Measurements from ENCODE around the gene NKX2-1. TPM values are rescaled to one million over a fixed set of nuclear protein-coding genes. Genes with fewer than 3 reads are reported as not detected.

The NKX2-1 gene
- total and polyA plus RNA-seq, 2 of the 13 experiments (the other 11 are each of a cell fraction or from before 2014, with no cell fraction given): not detected

DNA sequence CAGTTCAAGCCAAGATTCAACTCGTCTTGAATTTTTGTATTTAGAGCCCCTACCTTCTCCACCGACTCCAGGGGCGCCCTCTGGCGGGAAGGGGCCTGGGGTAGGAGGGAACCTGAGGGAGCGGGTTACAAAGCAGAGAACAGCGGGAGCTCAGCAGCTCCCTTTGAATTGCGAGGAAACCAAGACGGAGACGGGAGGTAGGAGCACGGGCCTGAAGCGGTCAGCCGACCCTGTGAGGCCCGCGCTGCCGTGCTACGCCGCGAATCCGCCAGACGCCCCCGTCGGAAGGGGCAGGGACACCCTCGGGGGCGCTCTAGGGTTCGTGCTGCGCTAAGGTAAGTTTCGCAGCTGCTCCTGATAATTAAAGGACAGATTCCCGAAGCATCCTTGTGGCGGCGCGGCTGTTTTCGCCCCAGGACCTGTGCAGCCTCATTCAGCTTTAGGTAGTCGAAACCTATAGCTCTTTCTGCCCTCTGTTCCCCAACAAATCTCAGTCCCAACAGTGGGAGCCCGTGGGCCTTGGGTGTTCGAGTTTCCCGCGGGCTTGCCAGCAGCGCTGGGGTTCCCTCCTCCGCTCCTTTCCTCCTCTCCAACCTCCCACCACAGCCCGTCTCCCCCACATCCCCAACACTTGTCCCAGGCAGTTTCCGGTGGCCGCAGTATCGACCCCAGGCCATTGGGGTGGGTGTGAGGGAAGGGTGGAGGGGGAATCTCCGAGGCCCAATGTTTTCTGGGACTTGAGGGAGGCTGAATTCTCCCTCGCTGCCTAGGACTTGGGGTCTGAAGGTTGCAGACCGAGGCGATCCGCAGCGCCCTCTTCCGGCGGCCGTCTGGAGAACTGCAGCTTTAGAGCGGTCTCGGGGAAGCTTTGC, 5.1 kb upstream of the NKX2-1 start (continued):
- TF ChIP-seq, protein P1, sequence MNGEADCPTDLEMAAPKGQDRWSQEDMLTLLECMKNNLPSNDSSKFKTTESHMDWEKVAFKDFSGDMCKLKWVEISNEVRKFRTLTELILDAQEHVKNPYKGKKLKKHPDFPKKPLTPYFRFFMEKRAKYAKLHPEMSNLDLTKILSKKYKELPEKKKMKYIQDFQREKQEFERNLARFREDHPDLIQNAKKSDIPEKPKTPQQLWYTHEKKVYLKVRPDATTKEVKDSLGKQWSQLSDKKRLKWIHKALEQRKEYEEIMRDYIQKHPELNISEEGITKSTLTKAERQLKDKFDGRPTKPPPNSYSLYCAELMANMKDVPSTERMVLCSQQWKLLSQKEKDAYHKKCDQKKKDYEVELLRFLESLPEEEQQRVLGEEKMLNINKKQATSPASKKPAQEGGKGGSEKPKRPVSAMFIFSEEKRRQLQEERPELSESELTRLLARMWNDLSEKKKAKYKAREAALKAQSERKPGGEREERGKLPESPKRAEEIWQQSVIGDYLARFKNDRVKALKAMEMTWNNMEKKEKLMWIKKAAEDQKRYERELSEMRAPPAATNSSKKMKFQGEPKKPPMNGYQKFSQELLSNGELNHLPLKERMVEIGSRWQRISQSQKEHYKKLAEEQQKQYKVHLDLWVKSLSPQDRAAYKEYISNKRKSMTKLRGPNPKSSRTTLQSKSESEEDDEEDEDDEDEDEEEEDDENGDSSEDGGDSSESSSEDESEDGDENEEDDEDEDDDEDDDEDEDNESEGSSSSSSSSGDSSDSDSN (CRISPR knock-in tag; IDR thresholded peaks at IDR 0.05): peak; percentile 27; the same call in 1 of the 2 replicates
- TF ChIP-seq, protein P2, sequence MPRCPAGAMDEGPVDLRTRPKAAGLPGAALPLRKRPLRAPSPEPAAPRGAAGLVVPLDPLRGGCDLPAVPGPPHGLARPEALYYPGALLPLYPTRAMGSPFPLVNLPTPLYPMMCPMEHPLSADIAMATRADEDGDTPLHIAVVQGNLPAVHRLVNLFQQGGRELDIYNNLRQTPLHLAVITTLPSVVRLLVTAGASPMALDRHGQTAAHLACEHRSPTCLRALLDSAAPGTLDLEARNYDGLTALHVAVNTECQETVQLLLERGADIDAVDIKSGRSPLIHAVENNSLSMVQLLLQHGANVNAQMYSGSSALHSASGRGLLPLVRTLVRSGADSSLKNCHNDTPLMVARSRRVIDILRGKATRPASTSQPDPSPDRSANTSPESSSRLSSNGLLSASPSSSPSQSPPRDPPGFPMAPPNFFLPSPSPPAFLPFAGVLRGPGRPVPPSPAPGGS (CRISPR knock-in tag; IDR thresholded peaks at IDR 0.05): peak; percentile 4; the same call in 1 of the 2 replicates
- peak; percentile 58; the same call in 1 of the 2 replicates for TF ChIP-seq ZNF598 (CRISPR knock-in tag; IDR thresholded peaks at IDR 0.05; ENCODE audit: borderline replicate concordance)
- TF ChIP-seq ZFY (CRISPR knock-in tag; IDR thresholded peaks at IDR 0.05): peak; percentile 37; the same call in 1 of the 2 replicates
- TF ChIP-seq ZMYM4 (CRISPR knock-in tag; IDR thresholded peaks at IDR 0.05): no peak
- TF ChIP-seq, protein P3, sequence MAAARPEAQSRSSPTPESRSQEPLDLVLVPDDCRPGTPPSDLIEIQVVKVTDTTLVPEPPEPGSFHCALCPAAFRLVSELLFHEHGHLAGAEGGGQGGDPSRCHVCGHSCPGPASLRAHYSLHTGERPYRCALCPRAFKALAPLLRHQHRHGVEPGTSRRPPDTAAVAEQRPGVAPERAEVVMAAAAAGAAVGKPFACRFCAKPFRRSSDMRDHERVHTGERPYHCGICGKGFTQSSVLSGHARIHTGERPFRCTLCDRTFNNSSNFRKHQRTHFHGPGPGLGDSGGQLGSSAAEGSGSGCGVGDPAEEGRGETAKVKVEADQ (CRISPR knock-in tag; IDR thresholded peaks at IDR 0.05; ENCODE audit: borderline replicate concordance): 0 out of 2 replicates have a peak, but pooled peaks have one; percentile 64
- TF ChIP-seq, protein P4, sequence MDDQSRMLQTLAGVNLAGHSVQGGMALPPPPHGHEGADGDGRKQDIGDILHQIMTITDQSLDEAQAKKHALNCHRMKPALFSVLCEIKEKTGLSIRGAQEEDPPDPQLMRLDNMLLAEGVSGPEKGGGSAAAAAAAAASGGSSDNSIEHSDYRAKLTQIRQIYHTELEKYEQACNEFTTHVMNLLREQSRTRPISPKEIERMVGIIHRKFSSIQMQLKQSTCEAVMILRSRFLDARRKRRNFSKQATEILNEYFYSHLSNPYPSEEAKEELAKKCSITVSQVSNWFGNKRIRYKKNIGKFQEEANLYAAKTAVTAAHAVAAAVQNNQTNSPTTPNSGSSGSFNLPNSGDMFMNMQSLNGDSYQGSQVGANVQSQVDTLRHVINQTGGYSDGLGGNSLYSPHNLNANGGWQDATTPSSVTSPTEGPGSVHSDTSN (CRISPR knock-in tag; IDR thresholded peaks at IDR 0.05; ENCODE audit: borderline replicate concordance): no peak
- no peak; the same call in 1 of the 2 replicates for TF ChIP-seq DR1 (CRISPR knock-in tag; IDR thresholded peaks at IDR 0.05)
- no peak for TF ChIP-seq MIXL1 (CRISPR knock-in tag; IDR thresholded peaks at IDR 0.05)
- TF ChIP-seq, protein P5, sequence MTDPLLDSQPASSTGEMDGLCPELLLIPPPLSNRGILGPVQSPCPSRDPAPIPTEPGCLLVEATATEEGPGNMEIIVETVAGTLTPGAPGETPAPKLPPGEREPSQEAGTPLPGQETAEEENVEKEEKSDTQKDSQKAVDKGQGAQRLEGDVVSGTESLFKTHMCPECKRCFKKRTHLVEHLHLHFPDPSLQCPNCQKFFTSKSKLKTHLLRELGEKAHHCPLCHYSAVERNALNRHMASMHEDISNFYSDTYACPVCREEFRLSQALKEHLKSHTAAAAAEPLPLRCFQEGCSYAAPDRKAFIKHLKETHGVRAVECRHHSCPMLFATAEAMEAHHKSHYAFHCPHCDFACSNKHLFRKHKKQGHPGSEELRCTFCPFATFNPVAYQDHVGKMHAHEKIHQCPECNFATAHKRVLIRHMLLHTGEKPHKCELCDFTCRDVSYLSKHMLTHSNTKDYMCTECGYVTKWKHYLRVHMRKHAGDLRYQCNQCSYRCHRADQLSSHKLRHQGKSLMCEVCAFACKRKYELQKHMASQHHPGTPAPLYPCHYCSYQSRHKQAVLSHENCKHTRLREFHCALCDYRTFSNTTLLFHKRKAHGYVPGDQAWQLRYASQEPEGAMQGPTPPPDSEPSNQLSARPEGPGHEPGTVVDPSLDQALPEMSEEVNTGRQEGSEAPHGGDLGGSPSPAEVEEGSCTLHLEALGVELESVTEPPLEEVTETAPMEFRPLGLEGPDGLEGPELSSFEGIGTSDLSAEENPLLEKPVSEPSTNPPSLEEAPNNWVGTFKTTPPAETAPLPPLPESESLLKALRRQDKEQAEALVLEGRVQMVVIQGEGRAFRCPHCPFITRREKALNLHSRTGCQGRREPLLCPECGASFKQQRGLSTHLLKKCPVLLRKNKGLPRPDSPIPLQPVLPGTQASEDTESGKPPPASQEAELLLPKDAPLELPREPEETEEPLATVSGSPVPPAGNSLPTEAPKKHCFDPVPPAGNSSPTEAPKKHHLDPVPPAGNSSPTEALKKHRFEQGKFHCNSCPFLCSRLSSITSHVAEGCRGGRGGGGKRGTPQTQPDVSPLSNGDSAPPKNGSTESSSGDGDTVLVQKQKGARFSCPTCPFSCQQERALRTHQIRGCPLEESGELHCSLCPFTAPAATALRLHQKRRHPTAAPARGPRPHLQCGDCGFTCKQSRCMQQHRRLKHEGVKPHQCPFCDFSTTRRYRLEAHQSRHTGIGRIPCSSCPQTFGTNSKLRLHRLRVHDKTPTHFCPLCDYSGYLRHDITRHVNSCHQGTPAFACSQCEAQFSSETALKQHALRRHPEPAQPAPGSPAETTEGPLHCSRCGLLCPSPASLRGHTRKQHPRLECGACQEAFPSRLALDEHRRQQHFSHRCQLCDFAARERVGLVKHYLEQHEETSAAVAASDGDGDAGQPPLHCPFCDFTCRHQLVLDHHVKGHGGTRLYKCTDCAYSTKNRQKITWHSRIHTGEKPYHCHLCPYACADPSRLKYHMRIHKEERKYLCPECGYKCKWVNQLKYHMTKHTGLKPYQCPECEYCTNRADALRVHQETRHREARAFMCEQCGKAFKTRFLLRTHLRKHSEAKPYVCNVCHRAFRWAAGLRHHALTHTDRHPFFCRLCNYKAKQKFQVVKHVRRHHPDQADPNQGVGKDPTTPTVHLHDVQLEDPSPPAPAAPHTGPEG (CRISPR knock-in tag; IDR thresholded peaks at IDR 0.05): no peak
- TF ChIP-seq ZFP90 (CRISPR knock-in tag; IDR thresholded peaks at IDR 0.05; ENCODE audit: borderline replicate concordance): peak; percentile 55; the same call in 1 of the 2 replicates
- 0 out of 2 replicates have a peak, but pooled peaks have one; percentile 23 for TF ChIP-seq FOXP4 (CRISPR knock-in tag; IDR thresholded peaks at IDR 0.05)
- peak; percentile 66 for TF ChIP-seq STAG1 (CRISPR knock-in tag; IDR thresholded peaks at IDR 0.05)

Measured in HepG2 (cell line).